Brain (organoid and tissue), 1 donor: ENCODE results near the gene RANBP3L. TPM values are rescaled to one million over a fixed set of nuclear protein-coding genes. Genes with fewer than 3 reads are reported as not detected.

Experiments used
- polyA plus RNA-seq: library from polyadenylated mRNA; stranded (reverse); fragments of 350-450 nt; fragmentation: Illumina TruSeq; extraction: RNeasy Lipid Tissue Mini Kit (QIAGEN cat#74804); gene quantifications from one replicate; pipeline ENCODE4 v1.2.3, GENCODE V29; 2015; ENCODE audit warnings: low read depth, low replicate concordance; ENCODE audit not compliant: insufficient read depth

The RANBP3L gene
- polyA plus RNA-seq, 1 donor from 2014 or later = 2.5 TPM

Other genes with a start within 250 kb of the RANBP3L start
- 0.22 TPM for gene UGT3A2, start 235.0 kb downstream of the RANBP3L start, polyA plus RNA-seq
- 3.7 TPM for gene LMBRD2, start 150.0 kb downstream of the RANBP3L start, polyA plus RNA-seq
- 20.2 TPM for gene SKP2, start 149.8 kb downstream of the RANBP3L start, polyA plus RNA-seq
- gene NADK2, start 60.0 kb downstream of the RANBP3L start, polyA plus RNA-seq = 8.2 TPM